Measurements from ENCODE around the gene IGSF9B.

IGSF9B gene

GRCh38 chr11:133898031-133898769, 58.6 kb downstream of the IGSF9B start:
- no peak for DNase-seq

- no peak for DNase-seq
Observed at GRCh38 chr11:133897331-133897650, 59.5 kb downstream of the IGSF9B start.

GRCh38 chr11:133896642-133897330, 60.0 kb downstream of the IGSF9B start:
- no peak for DNase-seq

GRCh38 chr11:133896028-133896427, 60.7 kb downstream of the IGSF9B start:
- no peak for DNase-seq

- no peak for DNase-seq
Observed at GRCh38 chr11:133895551-133895950, 61.2 kb downstream of the IGSF9B start.

- DNase-seq, result no peak
Observed at GRCh38 chr11:133895061-133895479, 61.7 kb downstream of the IGSF9B start.

GRCh38 chr11:133893381-133893780, 63.4 kb downstream of the IGSF9B start:
- DNase-seq, result no peak

GRCh38 chr11:133892584-133893380, 64.0 kb downstream of the IGSF9B start:
- DNase-seq, result no peak

- DNase-seq, result no peak
Observed at GRCh38 chr11:133892126-133892525, 64.6 kb downstream of the IGSF9B start.

GRCh38 chr11:133889893-133890292, 66.9 kb downstream of the IGSF9B start:
- no peak for DNase-seq

GRCh38 chr11:133889188-133889587, 67.6 kb downstream of the IGSF9B start:
- DNase-seq, result no peak

- DNase-seq, result no peak
Observed at GRCh38 chr11:133887692-133888332, 69.0 kb downstream of the IGSF9B start.

GRCh38 chr11:133886029-133886428, 70.7 kb downstream of the IGSF9B start:
- DNase-seq, result no peak

- no peak for DNase-seq
Observed at GRCh38 chr11:133872160-133872559, 84.6 kb downstream of the IGSF9B start.

- no peak for DNase-seq
Observed at GRCh38 chr11:133867456-133867855, 89.3 kb downstream of the IGSF9B start.

- no peak for DNase-seq
Observed at GRCh38 chr11:133865466-133865865, 91.3 kb downstream of the IGSF9B start.

- DNase-seq, result no peak
Observed at GRCh38 chr11:133864756-133865155, 92.0 kb downstream of the IGSF9B start.

- no peak for DNase-seq
Observed at GRCh38 chr11:133860151-133860550, 96.6 kb downstream of the IGSF9B start.

All from GF-D8 (cell line).